M059J (cell line): ENCODE results near the gene ONECUT3. TPM values are rescaled to one million over a fixed set of nuclear protein-coding genes. Genes with fewer than 3 reads are reported as not detected.
"Not testable (repeated sequence)": the region's sequence is repeated elsewhere in the genome, so short reads cannot be mapped to it uniquely, and the experiment has no call there.

ENCODE experiments used
- DNase-seq: peaks from one replicate; pipeline ENCODE4 v3.0.0-alpha.2; 2012; ENCODE audit warnings: low read depth
- total RNA-seq: library from RNA; depleted of rRNA; stranded (reverse); fragments of >200 nt; shearing (Covaris generic); gene quantifications from 2 replicates; pipeline ENCODE4 v1.2.3, GENCODE V29; 2014

The ONECUT3 gene
- total RNA-seq, 1 experiment from 2014 or later = not detected

GRCh38 chr19:1755467-1756171 lies 2.3 kb downstream of the ONECUT3 start:
- no peak for DNase-seq

DNA sequence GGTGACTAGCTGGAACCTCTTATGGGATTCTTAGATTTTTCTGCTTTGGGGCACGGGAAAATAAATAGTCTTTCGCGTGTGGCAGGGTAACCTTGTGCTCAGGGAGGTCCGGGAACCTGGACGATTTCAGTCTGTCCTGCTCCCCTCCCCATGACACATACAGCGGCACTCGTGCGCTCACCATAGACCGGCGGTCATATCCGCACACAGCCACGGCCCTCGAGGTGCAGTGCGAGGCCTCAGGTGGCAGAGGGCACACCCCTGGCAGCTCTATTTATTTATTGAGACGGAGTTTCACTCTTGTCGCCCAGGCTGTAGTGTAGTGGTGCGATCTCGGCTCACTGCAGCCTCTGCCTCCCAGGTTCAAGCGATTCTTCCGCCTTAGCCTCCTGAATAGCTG lies 3.0 kb downstream of the ONECUT3 start:
- DNase-seq = no peak

DNA sequence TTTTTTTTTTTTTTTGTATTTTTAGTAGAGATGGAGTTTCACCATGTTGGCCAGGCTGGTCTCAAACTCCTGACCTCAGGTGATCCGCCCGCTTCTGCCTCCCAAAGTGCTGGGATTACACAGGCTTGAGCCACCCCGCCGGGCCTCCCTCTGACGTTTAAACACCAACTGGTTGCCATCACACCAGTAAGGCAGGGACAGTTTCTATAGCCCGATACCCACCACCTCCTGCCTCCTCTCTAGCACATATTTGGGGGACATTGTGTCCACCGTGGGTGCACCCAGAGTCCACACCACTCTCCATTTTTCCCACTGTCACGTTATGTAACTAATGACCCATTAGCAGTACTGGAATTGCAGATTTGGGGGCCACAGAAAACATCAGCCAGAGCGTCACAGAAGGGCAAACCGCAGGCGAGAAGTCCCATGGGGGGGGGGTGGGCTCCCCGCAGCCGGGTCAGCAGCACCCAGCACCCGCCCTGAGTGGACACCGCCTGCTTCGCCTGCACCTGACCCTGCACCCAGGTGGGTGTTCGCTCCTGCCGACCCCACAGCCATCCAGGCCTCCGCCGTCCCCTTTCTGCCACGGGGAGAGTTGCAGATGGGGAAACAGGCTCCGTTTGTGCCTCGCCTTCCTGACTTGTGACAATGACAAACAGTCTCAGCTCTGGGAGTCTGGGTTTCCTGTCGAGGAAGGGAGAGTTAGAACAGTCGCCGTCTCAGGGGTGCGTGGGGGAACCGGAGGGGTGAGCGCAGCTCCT lies 3.6 kb downstream of the ONECUT3 start:
- no peak for DNase-seq

GRCh38 chr19:1757468-1758230 lies 4.3 kb downstream of the ONECUT3 start:
- DNase-seq = no peak

- no peak for DNase-seq
Measured at GRCh38 chr19:1758231-1758577, 4.9 kb downstream of the ONECUT3 start.

DNA sequence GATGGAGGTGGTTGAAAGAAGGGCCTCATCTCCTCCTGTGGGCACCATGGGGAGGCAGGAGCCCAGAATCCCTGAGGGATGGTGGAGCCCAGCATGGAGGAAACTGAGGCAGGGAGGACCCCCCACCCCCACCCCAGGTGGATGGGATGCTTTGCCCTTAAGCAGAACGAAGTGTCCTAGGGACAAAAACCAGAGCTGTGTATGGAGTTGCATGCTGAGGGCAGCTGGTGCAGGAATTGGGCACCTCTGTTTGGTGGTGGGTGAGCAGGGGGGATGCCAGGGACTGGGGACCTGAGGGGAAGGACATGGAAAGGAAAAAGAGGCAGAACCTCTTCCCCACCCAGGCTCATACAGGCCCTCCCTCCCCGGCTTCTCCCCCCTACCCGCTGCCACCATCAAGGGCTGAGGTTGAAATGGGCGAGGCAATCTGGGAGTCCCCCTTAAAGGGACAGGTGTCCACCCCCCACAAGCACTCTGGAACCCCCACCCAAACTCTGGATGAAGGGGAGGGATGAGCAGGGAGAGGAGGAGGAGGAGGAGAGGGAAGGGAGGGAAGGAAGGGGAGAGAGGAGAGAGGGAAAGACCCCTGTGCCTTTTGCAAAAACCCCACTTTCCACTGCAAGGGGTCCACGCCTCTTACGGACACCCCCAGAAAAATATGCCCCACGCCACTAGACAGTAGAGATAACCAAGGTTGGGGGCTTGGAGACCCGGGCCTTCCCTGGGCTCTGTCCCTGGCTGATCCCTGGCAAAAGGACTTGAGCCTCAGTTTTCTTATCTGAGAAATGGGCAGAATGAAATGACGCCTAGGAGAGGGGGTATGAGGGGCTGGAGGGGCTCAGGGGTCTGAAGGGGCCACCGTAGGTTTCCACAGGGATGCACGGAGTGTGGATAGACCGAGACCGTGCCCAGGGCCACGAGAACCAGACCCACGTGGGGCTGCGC lies 5.9 kb downstream of the ONECUT3 start:
- DNase-seq = no peak

- no peak for DNase-seq
Measured at GRCh38 chr19:1760020-1760419, 6.7 kb downstream of the ONECUT3 start.

- DNase-seq = not testable (repeated sequence)
Measured at GRCh38 chr19:1760786-1761527, 7.7 kb downstream of the ONECUT3 start.

- no peak for DNase-seq
Measured at GRCh38 chr19:1761528-1762242, 8.4 kb downstream of the ONECUT3 start.

DNA sequence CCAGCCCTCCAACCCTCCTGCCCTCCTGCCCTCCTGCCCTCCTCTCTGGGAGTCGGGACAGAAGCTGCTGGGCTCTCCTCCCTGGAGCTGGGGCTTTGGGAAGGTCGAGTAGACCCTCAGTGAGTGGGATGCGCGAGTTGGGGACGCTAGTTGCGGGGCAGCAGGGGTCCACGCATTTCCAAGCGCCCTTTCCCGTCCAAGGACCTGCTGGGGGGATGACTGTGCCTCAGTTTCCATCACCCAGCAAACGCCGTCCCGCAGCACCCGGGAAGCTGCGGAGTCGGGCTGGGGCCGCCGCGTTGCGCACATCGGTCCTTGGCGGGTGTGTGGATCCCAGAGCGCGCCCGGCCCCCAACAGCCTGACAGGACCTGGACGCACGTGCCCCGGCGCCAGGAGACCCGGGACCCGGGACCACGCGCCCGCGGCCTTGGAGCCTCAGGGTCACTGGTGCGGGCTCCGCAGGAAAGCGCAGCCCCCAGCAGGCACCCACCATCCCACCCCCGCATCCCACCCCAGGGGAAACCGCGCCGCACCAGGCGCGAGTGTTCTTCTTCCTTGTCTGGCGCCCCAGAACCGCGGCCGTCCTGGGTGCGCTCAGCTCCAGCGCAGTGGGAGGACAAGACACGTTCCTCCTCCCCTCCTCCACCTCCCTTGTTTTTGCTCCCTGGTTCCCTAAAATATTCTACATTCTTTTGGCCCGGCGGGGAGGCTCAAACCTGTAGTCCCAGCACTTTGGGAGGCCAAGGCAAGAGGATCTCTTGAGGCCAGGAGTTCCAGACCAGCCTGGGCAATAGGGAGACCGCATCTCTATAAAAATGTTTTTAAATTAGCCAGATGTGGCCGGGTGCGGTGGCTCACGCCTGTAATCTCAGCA lies 9.2 kb downstream of the ONECUT3 start:
- DNase-seq = no peak

DNA sequence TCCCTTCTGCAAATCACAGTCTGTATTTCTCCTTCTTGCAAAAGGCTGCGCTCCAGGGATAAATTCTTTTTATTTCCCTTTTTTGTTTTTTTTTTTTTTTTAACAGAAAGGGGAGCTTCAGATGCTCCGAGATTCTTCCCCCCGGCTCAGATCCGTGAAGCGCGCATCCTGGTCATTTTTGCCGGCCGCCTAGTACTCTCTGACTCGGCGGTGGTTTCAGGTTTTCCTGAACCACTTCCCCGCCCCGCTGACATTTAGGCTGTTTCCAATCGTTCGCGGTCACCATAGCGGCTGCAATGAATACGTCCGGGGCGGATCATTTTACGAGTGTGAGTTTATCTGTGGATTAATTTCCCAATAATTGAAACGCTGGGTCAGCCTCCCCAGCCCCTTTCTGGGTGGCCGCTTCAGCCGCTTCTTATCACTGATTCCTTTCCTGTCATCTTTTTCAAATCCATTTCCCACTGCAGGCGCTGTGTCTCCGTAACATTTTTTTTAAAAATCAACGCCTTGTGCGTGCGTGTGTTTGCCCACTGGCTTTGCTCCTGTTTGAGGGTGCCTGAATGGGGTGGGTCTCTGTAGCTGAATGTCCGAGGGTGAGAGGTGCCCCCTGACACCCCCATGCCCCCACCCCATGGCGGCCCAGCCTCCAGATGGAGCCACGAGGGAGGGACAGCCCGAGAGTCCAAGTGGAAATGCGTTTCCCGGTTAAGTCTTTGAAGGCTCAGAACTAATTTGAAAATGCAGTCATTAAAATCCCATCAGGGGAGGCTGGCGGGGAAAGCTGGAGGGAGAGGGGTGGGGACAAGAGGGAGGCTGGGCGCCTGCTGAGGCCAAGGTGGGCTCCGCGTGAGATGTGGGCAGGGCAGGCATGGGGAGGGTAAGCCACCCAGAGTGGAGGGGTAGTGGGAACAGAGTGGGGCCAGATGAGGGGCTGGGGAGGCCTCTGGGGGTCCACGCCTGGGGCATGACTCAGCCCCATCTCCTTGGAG lies 10.6 kb downstream of the ONECUT3 start:
- no peak for DNase-seq

DNA sequence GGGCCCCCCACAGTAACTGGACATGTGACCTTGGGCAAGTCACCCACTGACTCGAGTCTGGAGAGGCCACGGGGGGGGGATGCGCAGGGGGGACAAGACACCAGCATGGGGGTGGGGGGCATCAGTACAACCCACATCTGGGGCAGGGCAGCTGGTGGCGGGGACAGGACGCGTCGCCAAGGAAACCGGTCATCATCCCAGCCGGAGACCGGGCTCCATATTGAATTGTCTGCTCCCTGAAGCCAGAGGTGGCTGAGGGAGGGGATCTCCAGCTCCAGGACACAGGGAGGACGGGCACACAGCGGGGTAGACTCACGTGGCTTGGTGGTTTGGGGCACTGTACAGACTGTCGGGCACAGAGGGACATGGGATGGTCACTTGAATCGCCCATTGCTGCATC lies 11.4 kb downstream of the ONECUT3 start:
- no peak for DNase-seq

GRCh38 chr19:1765232-1765903 lies 12.1 kb downstream of the ONECUT3 start:
- DNase-seq = no peak

DNA sequence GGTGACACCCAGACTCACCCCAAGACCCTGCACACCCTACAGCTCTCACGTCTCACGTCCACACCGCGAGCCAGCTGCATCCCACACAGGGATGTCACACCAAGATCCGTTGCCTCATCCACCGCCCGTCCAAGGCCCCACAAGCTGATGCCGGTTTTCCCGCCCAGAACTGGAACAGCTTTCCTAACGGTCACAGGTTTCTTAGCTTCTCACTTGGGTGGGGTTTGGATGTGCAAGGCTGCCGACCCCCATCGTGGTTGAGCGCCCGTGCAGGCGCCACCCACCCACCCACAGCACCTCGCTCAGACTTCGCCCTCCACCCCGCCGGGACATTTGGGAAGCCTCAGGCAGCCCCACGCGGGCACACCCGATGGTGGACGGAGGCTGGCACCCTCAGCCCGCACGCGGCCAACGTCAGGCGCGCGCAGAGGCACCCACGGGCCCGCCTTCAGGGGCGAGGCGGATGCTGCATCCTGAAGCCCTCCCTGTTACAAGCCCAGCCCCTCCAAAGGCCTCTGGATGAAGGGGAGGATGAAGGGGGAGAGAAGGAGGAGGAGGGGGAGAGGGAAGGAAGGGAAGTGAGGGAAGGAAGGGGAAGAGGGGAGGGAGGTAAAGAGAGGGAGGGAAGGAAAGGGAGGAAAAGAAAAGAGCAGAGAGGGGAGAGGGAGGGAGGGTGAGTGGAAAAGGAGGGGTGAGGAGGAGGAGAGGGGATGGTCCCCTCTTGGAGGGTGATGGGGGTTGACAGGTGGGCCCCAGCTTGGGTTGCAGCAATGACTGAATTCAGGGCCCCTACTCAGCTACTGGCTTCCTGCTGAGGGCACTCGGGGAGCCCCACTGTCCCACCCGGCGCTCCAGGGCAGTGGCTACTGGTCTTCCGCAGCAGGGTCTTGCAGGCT lies 12.8 kb downstream of the ONECUT3 start:
- DNase-seq = no peak

GRCh38 chr19:1766800-1767352 lies 13.6 kb downstream of the ONECUT3 start:
- DNase-seq = no peak

GRCh38 chr19:1767464-1767933 lies 14.2 kb downstream of the ONECUT3 start:
- DNase-seq = no peak
